Activated CD4-positive, alpha-beta T cell treated with anti-CD3 and anti-CD28 coated beads, Interleukin-2, amount 50 U/mL, for 24 hours (primary cell): ENCODE data around the gene FTO.
"Not testable (repeated sequence)": the region's sequence is repeated elsewhere in the genome, so short reads cannot be mapped to it uniquely, and the experiment has no call there.

ENCODE experiments used
- DNase-seq, 2 donors: peaks; one replicate each; pipeline ENCODE4 v3.0.0-alpha.2; 2020; ENCODE audit warnings: low read depth in 1 of 2, low spot score in 1 of 2

Gene FTO

DNA sequence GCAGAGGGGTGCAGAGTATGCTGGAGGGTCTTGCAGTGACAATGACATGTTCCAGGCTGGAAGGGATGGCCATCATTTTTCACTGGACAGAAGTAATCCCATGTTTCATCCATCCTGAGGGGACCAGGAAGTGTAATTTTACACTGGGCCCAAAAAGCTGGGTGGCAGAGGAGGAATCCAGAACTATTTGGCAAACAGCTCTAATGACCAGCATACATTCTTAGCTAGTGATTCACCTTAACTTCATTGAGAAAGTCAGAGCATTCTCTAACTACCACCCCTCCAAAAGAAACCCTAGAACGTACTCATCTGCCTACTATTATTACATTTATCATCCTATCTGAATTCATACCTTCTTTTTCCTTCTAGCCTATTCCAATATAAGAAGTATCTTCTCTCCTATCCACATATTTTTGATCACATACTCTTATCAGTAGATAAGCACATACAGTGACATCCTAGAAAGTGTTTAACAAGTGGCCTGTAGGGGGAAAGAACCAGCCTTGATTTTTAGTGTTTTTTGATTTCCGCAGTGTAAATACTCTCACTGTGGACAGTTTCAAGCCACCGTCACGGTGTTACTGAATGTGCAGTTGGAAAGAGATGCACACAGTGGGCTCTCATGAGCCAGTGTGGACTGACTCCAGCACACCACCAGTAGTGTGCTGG, 118.1 kb downstream of the FTO start:
- no peak for DNase-seq

- peak in 1 of 2 donors; percentile 1 for DNase-seq
Observed at GRCh38 chr16:53822936-53823529, 119.1 kb downstream of the FTO start.

- DNase-seq = no peak
Observed at GRCh38 chr16:53826658-53827057, 122.7 kb downstream of the FTO start.

- DNase-seq = no peak
Observed at GRCh38 chr16:53827741-53828140, 123.8 kb downstream of the FTO start.

- DNase-seq = no peak
Observed at GRCh38 chr16:53829186-53829747, 125.3 kb downstream of the FTO start.

- no peak for DNase-seq
Observed at GRCh38 chr16:53832896-53833544, 129.1 kb downstream of the FTO start.

DNA sequence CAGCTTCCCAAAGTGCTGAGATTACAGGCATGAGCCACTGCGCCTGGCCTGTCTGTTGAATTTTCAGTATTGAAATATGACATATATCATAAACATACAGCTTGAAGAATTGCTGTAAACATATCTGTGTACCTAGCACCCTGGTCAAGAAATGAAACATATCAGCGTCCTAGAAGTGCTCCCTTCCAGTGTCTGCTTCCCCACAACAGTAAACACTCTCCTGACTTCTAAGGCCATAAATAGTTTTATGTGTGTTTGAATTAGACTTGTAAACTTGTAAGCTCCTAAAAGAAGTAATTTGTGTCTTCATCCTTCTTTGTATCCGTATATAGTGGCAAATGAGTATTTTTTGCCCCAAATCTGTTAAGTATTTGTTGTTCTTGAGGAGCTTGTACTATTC, 132.2 kb downstream of the FTO start:
- DNase-seq = no peak

DNA sequence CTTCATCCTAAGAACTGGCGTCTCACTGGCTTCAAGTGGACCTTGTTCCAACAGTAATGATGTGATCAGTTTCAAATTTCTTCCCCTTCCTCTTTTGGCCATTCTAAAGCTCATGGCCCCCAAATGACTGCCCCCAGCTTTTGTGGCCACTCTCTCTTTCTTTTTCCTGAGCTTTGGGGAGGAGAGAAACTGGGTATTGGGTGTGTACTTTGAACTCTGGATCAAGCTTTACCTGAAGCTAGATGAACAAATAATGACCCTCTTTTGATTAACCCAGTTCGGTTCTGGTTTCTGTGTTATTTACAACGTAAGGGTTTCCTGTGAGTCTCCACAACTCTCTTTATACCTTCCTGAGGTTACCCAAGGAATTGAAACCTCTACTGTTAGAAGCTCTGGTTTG, 132.7 kb downstream of the FTO start:
- DNase-seq = no peak

DNA sequence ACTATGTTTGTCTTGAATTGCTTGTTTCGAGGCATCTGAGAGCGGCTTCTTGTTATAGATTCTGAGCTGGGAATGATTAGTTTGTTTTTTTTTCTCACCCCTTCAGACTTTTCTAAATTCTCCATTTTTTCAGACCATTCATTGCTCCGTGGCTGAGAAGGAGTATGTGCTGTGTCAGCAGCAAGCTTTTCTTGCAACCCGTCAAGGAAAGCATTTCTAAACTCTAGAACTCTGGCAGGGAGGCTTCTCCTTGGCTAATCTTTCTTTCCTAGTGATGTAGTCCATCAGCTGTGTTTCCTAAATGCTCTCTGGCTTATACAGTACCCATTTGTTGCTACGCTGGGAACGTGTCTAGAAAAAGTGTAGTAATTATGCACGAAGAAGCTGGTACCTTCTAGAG, 133.5 kb downstream of the FTO start:
- DNase-seq = no peak

DNA sequence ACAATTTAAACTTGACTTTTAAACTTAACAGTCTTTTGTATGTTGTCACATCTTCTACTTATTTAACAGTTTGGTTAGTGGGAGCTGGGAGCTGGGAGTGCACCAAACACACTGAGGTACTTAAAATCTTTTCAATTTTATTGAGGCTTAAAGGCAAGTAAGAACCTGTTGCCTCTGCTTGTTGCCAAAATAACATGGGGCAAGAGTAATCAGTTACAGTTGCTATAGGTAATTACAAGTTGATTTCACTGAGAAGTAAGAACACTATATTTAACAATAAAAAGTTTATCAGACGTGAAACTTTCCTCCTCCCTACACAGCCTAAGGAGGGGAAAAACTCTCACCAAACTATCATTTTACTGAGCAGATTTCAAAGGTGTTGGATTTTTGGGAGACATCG, 135.2 kb downstream of the FTO start:
- no peak for DNase-seq

- no peak for DNase-seq
Observed at GRCh38 chr16:53840456-53840855, 136.5 kb downstream of the FTO start.

DNA sequence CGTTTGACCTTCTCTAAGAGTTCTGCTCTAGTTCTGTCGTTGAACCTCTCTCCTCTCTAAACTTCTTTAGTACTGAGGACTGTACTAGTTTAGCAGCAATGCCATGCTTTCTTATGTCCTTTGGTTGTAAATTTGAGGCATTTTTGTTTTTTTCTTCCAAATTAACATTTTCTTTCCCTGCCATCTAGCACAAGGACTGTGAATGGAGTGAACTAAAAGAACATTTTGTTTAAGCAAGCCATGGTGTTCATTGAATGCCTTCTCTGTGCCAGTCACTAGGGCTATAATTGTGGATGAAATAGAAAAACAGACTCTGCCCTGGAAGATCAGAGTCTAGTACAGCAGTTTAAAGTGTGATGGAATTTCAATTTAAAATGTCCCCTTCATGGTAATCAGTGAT, 137.9 kb downstream of the FTO start:
- DNase-seq = no peak

- no peak for DNase-seq
Observed at GRCh38 chr16:53843084-53843483, 139.1 kb downstream of the FTO start.

DNA sequence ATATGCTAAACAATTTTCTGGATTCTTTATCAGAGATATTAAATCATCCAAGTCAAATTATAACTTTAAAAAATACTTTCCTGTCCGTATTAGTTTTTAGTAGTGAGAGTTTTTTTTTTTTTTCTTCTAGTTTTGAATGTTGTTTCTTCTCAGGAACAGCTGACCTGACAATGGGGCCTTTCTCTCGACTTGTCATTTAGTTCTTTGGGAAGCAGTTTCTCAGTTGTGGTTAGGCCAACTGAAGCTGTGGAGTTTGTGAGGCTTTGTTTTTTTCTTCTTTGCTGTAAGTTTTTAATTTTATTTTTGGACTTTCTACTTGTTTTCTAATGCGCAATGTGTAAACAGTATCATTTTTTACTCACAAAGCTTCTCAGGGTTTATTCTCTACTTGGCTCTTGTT, 140.8 kb downstream of the FTO start:
- DNase-seq = no peak

GRCh38 chr16:53846549-53846948, 142.6 kb downstream of the FTO start:
- DNase-seq = not testable (repeated sequence)

DNA sequence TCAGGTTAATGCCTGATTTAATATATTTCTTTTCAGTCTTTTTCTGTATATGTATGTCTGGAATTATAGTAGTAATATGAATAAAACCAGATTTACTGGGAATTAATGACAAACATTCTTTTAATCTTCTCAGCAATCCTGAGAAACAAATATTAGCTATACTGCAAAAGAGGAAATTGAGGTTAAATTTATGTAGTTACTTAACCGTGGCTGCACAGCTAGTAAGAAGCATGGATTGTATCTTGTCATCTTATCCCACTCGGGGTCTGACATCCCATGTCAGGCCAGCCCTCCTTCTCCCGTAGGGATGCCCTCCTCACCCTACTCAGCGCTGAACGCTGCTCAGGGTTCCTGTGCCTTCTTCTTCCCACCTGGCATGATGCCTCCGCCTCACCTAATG, 143.0 kb downstream of the FTO start:
- DNase-seq = no peak

GRCh38 chr16:53848277-53848942, 144.5 kb downstream of the FTO start:
- DNase-seq = no peak

DNA sequence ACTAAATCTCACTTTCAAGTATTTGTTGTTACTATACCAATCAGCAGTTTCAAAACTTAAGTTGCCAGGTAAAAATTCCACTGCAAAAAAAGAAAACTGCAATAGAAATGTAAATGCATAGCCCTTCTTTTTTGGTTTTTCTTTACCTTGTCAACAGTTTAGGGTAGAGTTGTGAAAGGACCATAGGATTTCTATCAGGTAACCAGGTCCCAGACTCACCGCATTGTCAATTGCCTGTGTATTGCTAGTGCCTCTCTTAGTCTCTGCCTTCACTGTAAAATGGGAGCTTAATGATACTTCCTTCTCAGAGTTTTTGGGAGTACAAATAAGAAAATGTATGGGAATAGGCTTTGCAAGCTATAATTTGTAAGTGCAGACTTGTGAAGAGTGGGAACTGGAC, 145.0 kb downstream of the FTO start:
- DNase-seq = no peak

- no peak for DNase-seq
Observed at GRCh38 chr16:53849585-53849984, 145.6 kb downstream of the FTO start.

DNA sequence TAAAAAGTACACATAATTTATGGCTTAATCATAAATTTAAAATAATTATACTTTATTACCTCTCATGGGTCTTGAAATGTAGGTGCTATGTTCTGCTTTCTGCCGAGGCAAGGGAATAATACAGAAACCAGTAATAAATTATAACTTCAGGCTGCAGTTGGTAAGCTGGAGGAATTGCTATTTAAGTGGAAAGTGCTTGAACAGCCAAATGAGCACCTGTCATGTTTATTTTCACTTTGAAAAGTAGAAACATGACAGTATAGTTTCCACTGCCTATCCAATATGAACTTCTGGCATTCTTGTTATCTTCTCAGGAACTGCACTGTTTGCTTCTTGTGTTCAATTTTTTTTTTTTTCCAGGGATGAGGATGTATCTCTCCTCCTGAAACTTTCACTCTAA, 146.0 kb downstream of the FTO start:
- no peak for DNase-seq

DNA sequence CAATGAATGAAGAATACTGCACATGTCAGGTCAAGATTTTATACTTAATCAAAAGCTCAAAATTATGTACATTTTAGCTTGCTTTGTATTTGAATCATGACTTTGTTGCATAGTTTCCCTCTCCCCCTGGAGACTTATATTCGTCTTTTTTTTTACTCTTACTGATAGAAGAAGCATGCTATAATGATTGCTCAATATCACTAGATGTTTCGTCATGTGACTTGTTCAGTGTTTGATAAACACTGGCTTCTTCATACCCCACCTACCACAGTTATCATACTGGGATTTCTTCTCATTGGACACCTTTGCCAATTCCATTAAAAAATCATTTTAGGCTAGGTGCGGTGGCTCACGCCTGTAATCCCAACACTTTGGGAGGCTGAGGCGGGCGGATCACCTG, 148.7 kb downstream of the FTO start:
- no peak for DNase-seq

GRCh38 chr16:53855056-53855455, 151.1 kb downstream of the FTO start:
- no peak for DNase-seq
